Measurements from ENCODE around the gene ARHGAP15.

- TF ChIP-seq CTCF (conservative IDR thresholded peaks at IDR 0.05) (no peak), EZH2 (IDR thresholded peaks at IDR 0.05; ENCODE audit: low read depth) (no peak)
Measured at GRCh38 chr2:143674051-143674450, 544.8 kb downstream of the ARHGAP15 start.
